Measurements from ENCODE around the gene C12orf57. TPM values are rescaled to one million over a fixed set of nuclear protein-coding genes. Genes with fewer than 3 reads are reported as not detected.

C12orf57 gene
- total and polyA plus RNA-seq, 10 of the 15 experiments (the other 5 are each of a cell fraction or from before 2014, with no cell fraction given), result 64.5 to 377 (median 211) TPM

DNA sequence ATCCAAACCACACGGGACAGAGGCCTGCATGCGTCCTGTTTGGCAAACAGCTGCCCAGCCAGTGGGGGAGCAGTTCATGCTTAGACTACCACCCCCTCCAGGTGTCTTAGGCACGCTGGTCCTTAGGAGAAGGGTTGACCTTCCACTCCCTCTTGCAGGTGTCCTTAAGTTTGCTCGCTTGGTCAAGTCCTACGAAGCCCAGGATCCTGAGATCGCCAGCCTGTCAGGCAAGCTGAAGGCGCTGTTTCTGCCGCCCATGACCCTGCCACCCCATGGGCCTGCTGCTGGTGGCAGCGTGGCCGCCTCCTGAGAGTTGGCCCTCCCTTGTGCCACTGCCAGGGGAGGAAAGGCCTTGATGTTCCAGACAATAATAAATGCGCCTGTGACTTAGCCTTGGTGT is 1.8 kb downstream of the C12orf57 start (continued):
- TF ChIP-seq, protein P1, sequence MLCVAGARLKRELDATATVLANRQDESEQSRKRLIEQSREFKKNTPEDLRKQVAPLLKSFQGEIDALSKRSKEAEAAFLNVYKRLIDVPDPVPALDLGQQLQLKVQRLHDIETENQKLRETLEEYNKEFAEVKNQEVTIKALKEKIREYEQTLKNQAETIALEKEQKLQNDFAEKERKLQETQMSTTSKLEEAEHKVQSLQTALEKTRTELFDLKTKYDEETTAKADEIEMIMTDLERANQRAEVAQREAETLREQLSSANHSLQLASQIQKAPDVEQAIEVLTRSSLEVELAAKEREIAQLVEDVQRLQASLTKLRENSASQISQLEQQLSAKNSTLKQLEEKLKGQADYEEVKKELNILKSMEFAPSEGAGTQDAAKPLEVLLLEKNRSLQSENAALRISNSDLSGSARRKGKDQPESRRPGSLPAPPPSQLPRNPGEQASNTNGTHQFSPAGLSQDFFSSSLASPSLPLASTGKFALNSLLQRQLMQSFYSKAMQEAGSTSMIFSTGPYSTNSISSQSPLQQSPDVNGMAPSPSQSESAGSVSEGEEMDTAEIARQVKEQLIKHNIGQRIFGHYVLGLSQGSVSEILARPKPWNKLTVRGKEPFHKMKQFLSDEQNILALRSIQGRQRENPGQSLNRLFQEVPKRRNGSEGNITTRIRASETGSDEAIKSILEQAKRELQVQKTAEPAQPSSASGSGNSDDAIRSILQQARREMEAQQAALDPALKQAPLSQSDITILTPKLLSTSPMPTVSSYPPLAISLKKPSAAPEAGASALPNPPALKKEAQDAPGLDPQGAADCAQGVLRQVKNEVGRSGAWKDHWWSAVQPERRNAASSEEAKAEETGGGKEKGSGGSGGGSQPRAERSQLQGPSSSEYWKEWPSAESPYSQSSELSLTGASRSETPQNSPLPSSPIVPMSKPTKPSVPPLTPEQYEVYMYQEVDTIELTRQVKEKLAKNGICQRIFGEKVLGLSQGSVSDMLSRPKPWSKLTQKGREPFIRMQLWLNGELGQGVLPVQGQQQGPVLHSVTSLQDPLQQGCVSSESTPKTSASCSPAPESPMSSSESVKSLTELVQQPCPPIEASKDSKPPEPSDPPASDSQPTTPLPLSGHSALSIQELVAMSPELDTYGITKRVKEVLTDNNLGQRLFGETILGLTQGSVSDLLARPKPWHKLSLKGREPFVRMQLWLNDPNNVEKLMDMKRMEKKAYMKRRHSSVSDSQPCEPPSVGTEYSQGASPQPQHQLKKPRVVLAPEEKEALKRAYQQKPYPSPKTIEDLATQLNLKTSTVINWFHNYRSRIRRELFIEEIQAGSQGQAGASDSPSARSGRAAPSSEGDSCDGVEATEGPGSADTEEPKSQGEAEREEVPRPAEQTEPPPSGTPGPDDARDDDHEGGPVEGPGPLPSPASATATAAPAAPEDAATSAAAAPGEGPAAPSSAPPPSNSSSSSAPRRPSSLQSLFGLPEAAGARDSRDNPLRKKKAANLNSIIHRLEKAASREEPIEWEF (IDR thresholded peaks at IDR 0.05; ENCODE audit: insufficient replicate concordance, low read depth, low read length), result no peak
- no peak for TF ChIP-seq ZSCAN29 (IDR thresholded peaks at IDR 0.05)
- no peak for TF ChIP-seq GABPA (IDR thresholded peaks at IDR 0.05; ENCODE audit: low read depth)
- TF ChIP-seq MEF2A (IDR thresholded peaks at IDR 0.05; ENCODE audit: insufficient read depth, low read depth, low read length), result no peak
- TF ChIP-seq ATF7 (IDR thresholded peaks at IDR 0.05; ENCODE audit: low read depth), result no peak
- no peak for TF ChIP-seq TAF1 (IDR thresholded peaks at IDR 0.05; ENCODE audit: borderline replicate concordance, low read depth, low read length)
- TF ChIP-seq, protein P2, sequence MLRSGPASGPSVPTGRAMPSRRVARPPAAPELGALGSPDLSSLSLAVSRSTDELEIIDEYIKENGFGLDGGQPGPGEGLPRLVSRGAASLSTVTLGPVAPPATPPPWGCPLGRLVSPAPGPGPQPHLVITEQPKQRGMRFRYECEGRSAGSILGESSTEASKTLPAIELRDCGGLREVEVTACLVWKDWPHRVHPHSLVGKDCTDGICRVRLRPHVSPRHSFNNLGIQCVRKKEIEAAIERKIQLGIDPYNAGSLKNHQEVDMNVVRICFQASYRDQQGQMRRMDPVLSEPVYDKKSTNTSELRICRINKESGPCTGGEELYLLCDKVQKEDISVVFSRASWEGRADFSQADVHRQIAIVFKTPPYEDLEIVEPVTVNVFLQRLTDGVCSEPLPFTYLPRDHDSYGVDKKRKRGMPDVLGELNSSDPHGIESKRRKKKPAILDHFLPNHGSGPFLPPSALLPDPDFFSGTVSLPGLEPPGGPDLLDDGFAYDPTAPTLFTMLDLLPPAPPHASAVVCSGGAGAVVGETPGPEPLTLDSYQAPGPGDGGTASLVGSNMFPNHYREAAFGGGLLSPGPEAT (IDR thresholded peaks at IDR 0.05; ENCODE audit: low read depth), result no peak
- TF ChIP-seq SIN3A (IDR thresholded peaks at IDR 0.05; ENCODE audit: low read depth, low read length), result no peak
- TF ChIP-seq, protein P3, sequence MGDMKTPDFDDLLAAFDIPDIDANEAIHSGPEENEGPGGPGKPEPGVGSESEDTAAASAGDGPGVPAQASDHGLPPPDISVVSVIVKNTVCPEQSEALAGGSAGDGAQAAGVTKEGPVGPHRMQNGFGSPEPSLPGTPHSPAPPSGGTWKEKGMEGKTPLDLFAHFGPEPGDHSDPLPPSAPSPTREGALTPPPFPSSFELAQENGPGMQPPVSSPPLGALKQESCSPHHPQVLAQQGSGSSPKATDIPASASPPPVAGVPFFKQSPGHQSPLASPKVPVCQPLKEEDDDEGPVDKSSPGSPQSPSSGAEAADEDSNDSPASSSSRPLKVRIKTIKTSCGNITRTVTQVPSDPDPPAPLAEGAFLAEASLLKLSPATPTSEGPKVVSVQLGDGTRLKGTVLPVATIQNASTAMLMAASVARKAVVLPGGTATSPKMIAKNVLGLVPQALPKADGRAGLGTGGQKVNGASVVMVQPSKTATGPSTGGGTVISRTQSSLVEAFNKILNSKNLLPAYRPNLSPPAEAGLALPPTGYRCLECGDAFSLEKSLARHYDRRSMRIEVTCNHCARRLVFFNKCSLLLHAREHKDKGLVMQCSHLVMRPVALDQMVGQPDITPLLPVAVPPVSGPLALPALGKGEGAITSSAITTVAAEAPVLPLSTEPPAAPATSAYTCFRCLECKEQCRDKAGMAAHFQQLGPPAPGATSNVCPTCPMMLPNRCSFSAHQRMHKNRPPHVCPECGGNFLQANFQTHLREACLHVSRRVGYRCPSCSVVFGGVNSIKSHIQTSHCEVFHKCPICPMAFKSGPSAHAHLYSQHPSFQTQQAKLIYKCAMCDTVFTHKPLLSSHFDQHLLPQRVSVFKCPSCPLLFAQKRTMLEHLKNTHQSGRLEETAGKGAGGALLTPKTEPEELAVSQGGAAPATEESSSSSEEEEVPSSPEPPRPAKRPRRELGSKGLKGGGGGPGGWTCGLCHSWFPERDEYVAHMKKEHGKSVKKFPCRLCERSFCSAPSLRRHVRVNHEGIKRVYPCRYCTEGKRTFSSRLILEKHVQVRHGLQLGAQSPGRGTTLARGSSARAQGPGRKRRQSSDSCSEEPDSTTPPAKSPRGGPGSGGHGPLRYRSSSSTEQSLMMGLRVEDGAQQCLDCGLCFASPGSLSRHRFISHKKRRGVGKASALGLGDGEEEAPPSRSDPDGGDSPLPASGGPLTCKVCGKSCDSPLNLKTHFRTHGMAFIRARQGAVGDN (IDR thresholded peaks at IDR 0.05), result 0 out of 2 replicates have a peak, but pooled peaks have one; percentile 34
- TF ChIP-seq NR2F1 (conservative IDR thresholded peaks at IDR 0.05), result 0 out of 2 replicates have a peak, but pooled peaks have one; percentile 28
- TF ChIP-seq PAX5 (IDR thresholded peaks at IDR 0.05; ENCODE audit: borderline replicate concordance, low read depth, low read length), result no peak
- TF ChIP-seq LARP7 (IDR thresholded peaks at IDR 0.05), result peak; percentile 60; the same call in 1 of the 2 replicates
- no peak for TF ChIP-seq CREB1 (IDR thresholded peaks at IDR 0.05; ENCODE audit: low read depth)
- TF ChIP-seq TCF12 (IDR thresholded peaks at IDR 0.05; ENCODE audit: low read depth, low read length), result no peak
- no peak for TF ChIP-seq ZNF217 (IDR thresholded peaks at IDR 0.05)
- TF ChIP-seq MTA3 (IDR thresholded peaks at IDR 0.05; ENCODE audit: borderline replicate concordance, low read length), result no peak
- no peak for TF ChIP-seq STAT1 (conservative IDR thresholded peaks at IDR 0.05)
- TF ChIP-seq RCOR1 (conservative IDR thresholded peaks at IDR 0.05; ENCODE audit: low read depth, low read length), result no peak
- no peak for TF ChIP-seq RAD51 (IDR thresholded peaks at IDR 0.05)
- TF ChIP-seq EZH2 (IDR thresholded peaks at IDR 0.05; ENCODE audit: borderline replicate concordance, control insufficient read depth, low read depth, low read length), result no peak
- TF ChIP-seq TCF3 (IDR thresholded peaks at IDR 0.05; ENCODE audit: borderline replicate concordance, insufficient read depth, low read depth, low read length), result no peak

Data from GM12878 (cell line).